Mesendoderm (in vitro differentiated cells): ENCODE results near the gene TDP1.

Experiments
- DNase-seq: peaks from one replicate; pipeline ENCODE4 v3.0.0; 2013
- H2AK5ac ChIP-seq: 2 replicates; pipeline ENCODE4 v1.6.1; 2013; ENCODE audit warnings: low read length, inconsistent platforms
- H2BK120ac ChIP-seq: 2 replicates; pipeline ENCODE4 v1.6.1; 2013; ENCODE audit warnings: low read depth, mild to moderate bottlenecking, low read length, moderate library complexity, mixed read lengths
- H2BK15ac ChIP-seq: replicated peaks from 2 replicates; pipeline ENCODE4 v1.6.1; 2013; ENCODE audit warnings: low read depth, mild to moderate bottlenecking, moderate library complexity
- H2BK5ac ChIP-seq: 2 replicates; pipeline ENCODE4 v1.6.1; 2013; ENCODE audit warnings: low read length, inconsistent platforms
- H3K18ac ChIP-seq: 2 replicates; pipeline ENCODE4 v1.6.1; 2013; ENCODE audit warnings: mild to moderate bottlenecking, low read length, mixed read lengths
- H3K23ac ChIP-seq: one replicate; pipeline ENCODE4 v1.6.1; 2013; ENCODE audit warnings: low read length
- H3K27ac ChIP-seq: 2 replicates; pipeline ENCODE4 v1.5.1; 2013; ENCODE audit warnings: low read depth, mild to moderate bottlenecking, inconsistent platforms, low read length, moderate library complexity
- H3K27me3 ChIP-seq: 2 replicates; pipeline ENCODE4 v1.6.1; 2013; ENCODE audit warnings: low read length, control low read depth, mild to moderate bottlenecking, inconsistent platforms; ENCODE audit not compliant: insufficient read depth, poor library complexity
- H3K36me3 ChIP-seq: 2 replicates; pipeline ENCODE4 v1.6.1; 2013; ENCODE audit warnings: low read length, inconsistent platforms; ENCODE audit not compliant: control insufficient read depth, insufficient read depth
- H3K4ac ChIP-seq: one replicate; pipeline ENCODE4 v1.6.1; 2013; ENCODE audit warnings: low read depth, mild to moderate bottlenecking, low read length, moderate library complexity
- H3K4me1 ChIP-seq: 2 replicates; pipeline ENCODE4 v1.6.1; 2013; ENCODE audit warnings: low read depth, low read length, inconsistent platforms; ENCODE audit not compliant: control insufficient read depth
- H3K4me2 ChIP-seq: 2 replicates; pipeline ENCODE4 v1.6.1; 2013; ENCODE audit warnings: low read length
- H3K4me3 ChIP-seq: 2 replicates; pipeline ENCODE4 v1.5.1; 2013; ENCODE audit warnings: mild to moderate bottlenecking, low read length
- H3K56ac ChIP-seq: one replicate; pipeline ENCODE4 v1.6.1; 2013; ENCODE audit warnings: low read length
- H3K79me1 ChIP-seq: 2 replicates; pipeline ENCODE4 v1.6.1; 2013; ENCODE audit warnings: low read length, inconsistent platforms
- H3K79me2 ChIP-seq: 2 replicates; pipeline ENCODE4 v1.6.1; 2013; ENCODE audit warnings: mild to moderate bottlenecking, low read length; ENCODE audit not compliant: control insufficient read depth, insufficient read depth
- H3K9ac ChIP-seq: 2 replicates; pipeline ENCODE4 v1.6.1; 2013; ENCODE audit warnings: low read length, inconsistent platforms
- H4K5ac ChIP-seq: one replicate; pipeline ENCODE4 v1.6.1; 2013; ENCODE audit warnings: low read length
- H4K8ac ChIP-seq: one replicate; pipeline ENCODE4 v1.6.1; 2013; ENCODE audit warnings: low read depth, mild to moderate bottlenecking, control low read depth, low read length, moderate library complexity
- WGBS: extraction: QIAGEN DNeasy Blood & Tissue Kit; methylation state at CpG from one replicate; pipeline ENCODE4 v1.1.7; 2013; ENCODE audit warnings: low lambda C conversion rate, missing lambda C conversion rate; ENCODE audit not compliant: insufficient coverage; ENCODE audit errors: extremely low coverage; 5-methylcytosine and 5-hydroxymethylcytosine counted together

TDP1 gene

GRCh38 chr14:90003526-90004307, 48.0 kb downstream of the TDP1 start:
- Histone ChIP-seq H4K8ac (no peak overlapping the region), H3K79me2 (no peaks in the 10 kb centered on the region), H2BK5ac (no peak overlapping the region), H3K4me1 (no peaks in the 10 kb centered on the region), H3K56ac (no peak overlapping the region), H3K23ac (no peak overlapping the region), H3K36me3 (no peaks in the 10 kb centered on the region), H3K4me2 (no peak overlapping the region), H3K79me1 (no peaks in the 10 kb centered on the region), H2BK15ac (no peak overlapping the region), H2BK120ac (no peak overlapping the region), H3K27ac (no peak overlapping the region), H3K4ac (no peak overlapping the region), H3K27me3 (no peaks in the 10 kb centered on the region), H2AK5ac (no peak overlapping the region), H3K9ac (no peak overlapping the region), H4K5ac (no peak overlapping the region), H3K4me3 (no peak overlapping the region), H3K18ac (no peak overlapping the region)
- WGBS = no CpG with 5 or more reads among the region's 6 CpGs
- no peak for DNase-seq

GRCh38 chr14:90005441-90005840, 49.7 kb downstream of the TDP1 start:
- no peak overlapping the region for H3K9ac ChIP-seq
- no peak for DNase-seq
- no peak overlapping the region for H2AK5ac ChIP-seq
- H2BK15ac ChIP-seq = no peak overlapping the region
- H3K56ac ChIP-seq = no peak overlapping the region
- no peak overlapping the region for H3K4me3 ChIP-seq
- H4K5ac ChIP-seq = no peak overlapping the region
- H4K8ac ChIP-seq = no peak overlapping the region
- H3K79me1 ChIP-seq = no peaks in the 10 kb centered on the region
- no peak overlapping the region for H2BK5ac ChIP-seq
- H2BK120ac ChIP-seq = no peak overlapping the region
- H3K27ac ChIP-seq = no peak overlapping the region
- no peak overlapping the region for H3K23ac ChIP-seq
- no peaks in the 10 kb centered on the region for H3K4me1 ChIP-seq
- H3K18ac ChIP-seq = no peak overlapping the region
- H3K36me3 ChIP-seq = no peaks in the 10 kb centered on the region
- H3K4me2 ChIP-seq = no peak overlapping the region
- H3K4ac ChIP-seq = no peak overlapping the region
- no peaks in the 10 kb centered on the region for H3K27me3 ChIP-seq
- H3K79me2 ChIP-seq = no peaks in the 10 kb centered on the region

- Histone ChIP-seq H4K8ac (no peak overlapping the region), H3K4ac (no peak overlapping the region), H2BK15ac (no peak overlapping the region), H2AK5ac (no peak overlapping the region), H3K4me1 (no peaks in the 10 kb centered on the region), H3K27me3 (no peaks in the 10 kb centered on the region), H2BK120ac (no peak overlapping the region), H3K56ac (no peak overlapping the region), H3K4me3 (no peak overlapping the region), H3K79me2 (no peaks in the 10 kb centered on the region), H3K4me2 (no peak overlapping the region), H3K18ac (no peak overlapping the region), H3K27ac (no peak overlapping the region), H3K23ac (no peak overlapping the region), H3K9ac (no peak overlapping the region), H3K79me1 (no peaks in the 10 kb centered on the region), H4K5ac (no peak overlapping the region), H2BK5ac (no peak overlapping the region), H3K36me3 (no peaks in the 10 kb centered on the region)
- no peak for DNase-seq
- WGBS = no CpG with 5 or more reads among the region's 3 CpGs
Observed at GRCh38 chr14:90005939-90006530, 50.3 kb downstream of the TDP1 start.

GRCh38 chr14:90017371-90017770, 61.6 kb downstream of the TDP1 start:
- DNase-seq = no peak
- Histone ChIP-seq H3K36me3 (peaks cover 6% of the 10 kb centered on the region), H2BK15ac (no peak overlapping the region), H4K8ac (no peak overlapping the region), H3K4ac (no peak overlapping the region), H2BK120ac (no peak overlapping the region), H3K4me1 (no peaks in the 10 kb centered on the region), H3K4me3 (no peak overlapping the region), H2BK5ac (no peak overlapping the region), H3K4me2 (no peak overlapping the region), H3K56ac (no peak overlapping the region), H3K27ac (no peak overlapping the region), H3K23ac (no peak overlapping the region), H3K27me3 (no peaks in the 10 kb centered on the region), H3K79me1 (no peaks in the 10 kb centered on the region), H4K5ac (no peak overlapping the region), H3K18ac (no peak overlapping the region), H2AK5ac (no peak overlapping the region), H3K79me2 (no peaks in the 10 kb centered on the region), H3K9ac (no peak overlapping the region)
- no CpG with 5 or more reads among the region's 4 CpGs for whole genome bisulfite sequencing

DNA sequence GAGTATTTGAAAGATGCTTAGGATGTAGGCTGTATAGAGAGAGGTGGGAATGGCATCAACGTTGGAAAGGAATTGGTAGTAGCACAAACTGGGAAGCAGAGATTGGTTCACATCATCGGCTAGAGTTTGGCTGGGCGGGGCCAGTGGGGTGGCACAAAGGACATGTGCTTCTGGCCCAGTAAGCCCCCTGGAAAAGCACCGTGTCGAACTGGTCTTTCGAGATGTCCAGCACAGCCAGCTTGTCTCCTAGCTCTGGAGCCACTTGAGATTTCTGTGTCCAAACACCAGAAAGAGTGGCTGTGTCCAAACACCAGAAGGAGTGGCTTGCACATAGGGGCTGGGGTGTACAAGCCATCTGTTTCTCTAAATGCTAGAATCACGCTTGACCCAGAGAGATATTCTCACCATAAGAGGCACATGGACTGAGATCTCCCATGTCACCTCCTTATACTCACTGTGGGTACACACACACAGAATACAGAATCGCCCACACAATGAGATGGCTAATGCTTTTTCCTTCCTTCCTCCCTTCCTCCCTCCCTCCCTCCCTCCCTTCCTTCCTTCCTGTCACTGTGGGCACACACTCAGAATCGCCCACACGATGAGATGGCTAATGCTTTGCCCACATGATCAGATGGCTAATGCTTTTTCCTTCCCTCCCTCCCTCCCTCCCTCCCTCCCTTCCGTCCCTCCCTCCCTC, 64.2 kb downstream of the TDP1 start:
- H3K56ac ChIP-seq = no peak overlapping the region
- H4K5ac ChIP-seq = no peak overlapping the region
- H2BK15ac ChIP-seq = no peak overlapping the region
- H3K9ac ChIP-seq = no peak overlapping the region
- H3K4me3 ChIP-seq = no peak overlapping the region
- no peak overlapping the region for H3K23ac ChIP-seq
- WGBS = no CpG with 5 or more reads among the region's 11 CpGs
- H3K18ac ChIP-seq = no peak overlapping the region
- no peak overlapping the region for H3K4ac ChIP-seq
- no peaks in the 10 kb centered on the region for H3K4me1 ChIP-seq
- no peak overlapping the region for H2BK5ac ChIP-seq
- no peaks in the 10 kb centered on the region for H3K79me1 ChIP-seq
- H2AK5ac ChIP-seq = no peak overlapping the region
- no peak for DNase-seq
- H3K27ac ChIP-seq = no peak overlapping the region
- H3K27me3 ChIP-seq = no peaks in the 10 kb centered on the region
- no peak overlapping the region for H3K4me2 ChIP-seq
- no peak overlapping the region for H2BK120ac ChIP-seq
- H3K79me2 ChIP-seq = no peaks in the 10 kb centered on the region
- H4K8ac ChIP-seq = no peak overlapping the region
- peaks cover 5% of the 10 kb centered on the region for H3K36me3 ChIP-seq
